Lower leg skin (tissue), 3 donors: ENCODE measurements around the gene CTSE.
"Not testable (repeated sequence)": the region's sequence is repeated elsewhere in the genome, so short reads cannot be mapped to it uniquely, and the experiment has no call there.

Experiments
- POLR2A ChIP-seq, 2 donors: fragments of 450-650 bp; IDR thresholded peaks; one replicate each; pipeline ENCODE4 v1.6.1; 2016 to 2017; ENCODE audit warnings: antibody characterized with exemption in 2 of 2, mild to moderate bottlenecking in 1 of 2, moderate library complexity in 1 of 2
- TF ChIP-seq, protein P1 (sequence below), 3 donors: fragments of 450-650 bp; IDR thresholded peaks; one replicate each; pipeline ENCODE4 v1.5.1; 2016; ENCODE audit warnings: antibody characterized with exemption in 3 of 3, mild to moderate bottlenecking in 3 of 3, moderate library complexity in 2 of 3

DNA sequence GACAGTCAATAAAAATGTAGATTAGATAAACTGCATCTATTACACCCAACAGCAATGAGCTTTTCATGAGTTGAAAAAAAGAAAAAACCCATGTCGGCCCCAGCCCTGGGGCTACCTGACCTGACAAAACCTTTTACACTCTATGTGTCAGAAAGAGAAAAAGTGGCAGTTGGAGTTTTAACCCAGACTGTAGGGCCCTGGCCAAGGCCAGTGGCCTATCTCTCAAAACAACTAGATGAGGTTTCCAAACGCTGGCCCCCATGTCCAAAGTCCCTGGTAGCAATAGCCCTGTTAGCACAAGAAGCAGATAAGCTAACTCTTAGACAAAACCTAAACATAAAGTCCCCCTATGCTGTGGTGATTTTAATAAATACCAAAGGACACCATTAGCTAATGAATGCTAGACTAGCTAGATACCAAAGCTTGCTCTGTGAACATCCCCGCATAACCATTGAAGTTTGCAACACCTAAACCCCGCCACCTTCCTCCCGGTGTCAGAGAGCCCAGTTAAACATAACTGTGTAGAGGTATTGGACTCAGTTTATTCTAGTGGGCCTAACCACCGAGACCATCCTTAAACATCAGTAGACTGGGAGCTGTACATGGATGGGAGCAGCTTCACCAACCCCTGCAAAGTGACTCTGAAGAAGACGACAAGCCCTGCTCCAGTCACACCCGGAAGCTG lies 32.1 kb upstream of the CTSE start:
- TF ChIP-seq, protein P1, sequence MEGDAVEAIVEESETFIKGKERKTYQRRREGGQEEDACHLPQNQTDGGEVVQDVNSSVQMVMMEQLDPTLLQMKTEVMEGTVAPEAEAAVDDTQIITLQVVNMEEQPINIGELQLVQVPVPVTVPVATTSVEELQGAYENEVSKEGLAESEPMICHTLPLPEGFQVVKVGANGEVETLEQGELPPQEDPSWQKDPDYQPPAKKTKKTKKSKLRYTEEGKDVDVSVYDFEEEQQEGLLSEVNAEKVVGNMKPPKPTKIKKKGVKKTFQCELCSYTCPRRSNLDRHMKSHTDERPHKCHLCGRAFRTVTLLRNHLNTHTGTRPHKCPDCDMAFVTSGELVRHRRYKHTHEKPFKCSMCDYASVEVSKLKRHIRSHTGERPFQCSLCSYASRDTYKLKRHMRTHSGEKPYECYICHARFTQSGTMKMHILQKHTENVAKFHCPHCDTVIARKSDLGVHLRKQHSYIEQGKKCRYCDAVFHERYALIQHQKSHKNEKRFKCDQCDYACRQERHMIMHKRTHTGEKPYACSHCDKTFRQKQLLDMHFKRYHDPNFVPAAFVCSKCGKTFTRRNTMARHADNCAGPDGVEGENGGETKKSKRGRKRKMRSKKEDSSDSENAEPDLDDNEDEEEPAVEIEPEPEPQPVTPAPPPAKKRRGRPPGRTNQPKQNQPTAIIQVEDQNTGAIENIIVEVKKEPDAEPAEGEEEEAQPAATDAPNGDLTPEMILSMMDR (IDR thresholded peaks at IDR 0.05): not testable (repeated sequence)
- TF ChIP-seq POLR2A (IDR thresholded peaks at IDR 0.05): not testable (repeated sequence)
